Dermis microvascular lymphatic vessel endothelial cell (primary cell): Measurements from ENCODE around the gene JAKMIP3. TPM values are rescaled to one million over a fixed set of nuclear protein-coding genes. Genes with fewer than 3 reads are reported as not detected.

Experiments used
- DNase-seq, 2 donors: peaks; one replicate each; pipeline versions ENCODE4 v3.0.0 to v3.0.0-alpha.2; 2010; ENCODE audit warnings: low read depth in 2 of 2
- total RNA-seq: library from RNA; depleted of rRNA; stranded (reverse); fragments of >200 nt; gene quantifications from 2 replicates; pipeline ENCODE4 v1.2.1, GENCODE V29; 2014

Gene JAKMIP3
- total RNA-seq, 1 donor from 2014 or later = 0.13 TPM

GRCh38 chr10:132097609-132098377 lies 32.0 kb downstream of the JAKMIP3 start:
- no peak for DNase-seq

GRCh38 chr10:132098539-132099388 lies 33.0 kb downstream of the JAKMIP3 start:
- no peak for DNase-seq

- DNase-seq = no peak
Observed at GRCh38 chr10:132099389-132100090, 33.8 kb downstream of the JAKMIP3 start.

- DNase-seq = no peak
Observed at GRCh38 chr10:132100091-132100481, 34.3 kb downstream of the JAKMIP3 start.

GRCh38 chr10:132100556-132101349 lies 35.0 kb downstream of the JAKMIP3 start:
- DNase-seq = no peak

GRCh38 chr10:132101529-132101928 lies 35.8 kb downstream of the JAKMIP3 start:
- no peak for DNase-seq

- no peak for DNase-seq
Observed at GRCh38 chr10:132102071-132102716, 36.4 kb downstream of the JAKMIP3 start.

GRCh38 chr10:132102717-132103110 lies 37.0 kb downstream of the JAKMIP3 start:
- DNase-seq = no peak

- no peak for DNase-seq
Observed at GRCh38 chr10:132103116-132103910, 37.6 kb downstream of the JAKMIP3 start.

GRCh38 chr10:132104062-132104461 lies 38.3 kb downstream of the JAKMIP3 start:
- DNase-seq = no peak

- no peak for DNase-seq
Observed at GRCh38 chr10:132104471-132105301, 38.9 kb downstream of the JAKMIP3 start.

GRCh38 chr10:132105302-132105995 lies 39.7 kb downstream of the JAKMIP3 start:
- no peak for DNase-seq

GRCh38 chr10:132106431-132106830 lies 40.7 kb downstream of the JAKMIP3 start:
- no peak for DNase-seq

GRCh38 chr10:132107186-132107948 lies 41.6 kb downstream of the JAKMIP3 start:
- DNase-seq = no peak

GRCh38 chr10:132107949-132108877 lies 42.5 kb downstream of the JAKMIP3 start:
- DNase-seq = no peak

GRCh38 chr10:132109341-132110110 lies 43.8 kb downstream of the JAKMIP3 start:
- no peak for DNase-seq
